OCI-LY3 (cell line): ENCODE data around the gene PATJ.
"Not testable (repeated sequence)": the region's sequence is repeated elsewhere in the genome, so short reads cannot be mapped to it uniquely, and the experiment has no call there.

Source experiments
- H2AFZ ChIP-seq: fragments of 200-600, 300-600 bp; shearing (Covaris generic); 2 replicates; pipeline ENCODE4 v1.6.0; 2014; ENCODE audit warnings: antibody characterized with exemption, low read depth, low read length
- H3K27ac ChIP-seq: fragments of 200-600, 300-600 bp; sonication (generic); 2 replicates; pipeline ENCODE4 v1.5.1; 2014; ENCODE audit warnings: mild to moderate bottlenecking, low read length, moderate library complexity, mixed read lengths
- H3K27me3 ChIP-seq: fragments of 200-600, 300-600 bp; sonication (generic); 2 replicates; pipeline ENCODE4 v1.6.1; 2014; ENCODE audit warnings: low read depth, low read length, mixed read lengths
- H3K36me3 ChIP-seq: fragments of 200-600, 300-600 bp; sonication (generic); replicated peaks from 2 replicates; pipeline ENCODE3; 2014; ENCODE audit warnings: low read depth, low read length, mixed read lengths
- H3K4me1 ChIP-seq: fragments of 300-600, 200-600 bp; sonication (generic); 2 replicates; pipeline ENCODE4 v1.6.1; 2014; ENCODE audit warnings: low read length, mixed read lengths
- H3K4me2 ChIP-seq: fragments of 200-600, 300-600 bp; sonication (generic); 2 replicates; pipeline ENCODE4 v1.6.1; 2014; ENCODE audit warnings: low read length, mixed read lengths
- H3K4me3 ChIP-seq: fragments of 300-600, 200-600 bp; sonication (generic); 2 replicates; pipeline ENCODE4 v1.5.1; 2014; ENCODE audit warnings: antibody characterized with exemption, mild to moderate bottlenecking, low read length, moderate library complexity
- H3K79me2 ChIP-seq: fragments of 300-600, 200-600 bp; shearing (Covaris generic); 2 replicates; pipeline ENCODE4 v1.6.1; 2014; ENCODE audit warnings: mild to moderate bottlenecking, low read length, mixed read lengths
- H3K9ac ChIP-seq: fragments of 300-600, 200-600 bp; shearing (Covaris generic); 2 replicates; pipeline ENCODE4 v1.6.0; 2014; ENCODE audit warnings: mild to moderate bottlenecking, low read length, moderate library complexity
- H3K9me3 ChIP-seq: fragments of 200-600, 300-600 bp; shearing (Covaris generic); 2 replicates; pipeline ENCODE4 v1.6.1; 2014; ENCODE audit warnings: low read length, mixed read lengths; ENCODE audit not compliant: insufficient read depth
- H4K20me1 ChIP-seq: fragments of 200-600, 300-600 bp; sonication (generic); 2 replicates; pipeline ENCODE4 v1.6.1; 2016; ENCODE audit warnings: low read length, mixed read lengths; ENCODE audit not compliant: insufficient read depth
- EZH2phosphoT487 ChIP-seq: fragments of 200-600 bp; shearing (Covaris generic); IDR thresholded peaks from 2 replicates; pipeline ENCODE4 v1.6.1; 2018; ENCODE audit warnings: antibody characterized with exemption, mixed run types, low read depth
- TF ChIP-seq, protein P1 (sequence below): fragments of 200-600, 300-600 bp; sonication (generic); IDR thresholded peaks from 2 replicates; pipeline ENCODE4 v1.5.1; 2014; ENCODE audit warnings: antibody characterized with exemption, low read length, low read depth

PATJ gene

DNA sequence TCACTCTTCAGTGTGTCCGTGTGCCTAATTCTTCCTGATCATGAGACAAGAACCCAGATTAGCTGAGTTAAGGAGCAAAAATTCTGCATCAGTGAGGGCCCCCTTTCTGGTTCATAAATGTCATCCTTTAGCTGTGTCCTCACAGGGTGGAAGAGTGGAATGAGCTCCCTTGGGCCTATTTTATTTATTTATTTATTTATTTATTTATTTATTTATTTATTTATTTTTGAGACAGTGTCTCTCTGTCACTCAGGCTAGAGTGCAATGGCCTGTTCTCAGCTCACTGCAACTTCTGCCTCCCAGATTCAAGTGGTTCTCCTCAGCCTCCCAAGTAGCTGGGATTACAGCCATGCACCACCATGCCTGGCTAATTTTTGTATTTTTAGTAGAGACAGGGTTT lies 131.7 kb downstream of the PATJ start:
- no peak for TF ChIP-seq EZH2phosphoT487
- TF ChIP-seq, protein P1, sequence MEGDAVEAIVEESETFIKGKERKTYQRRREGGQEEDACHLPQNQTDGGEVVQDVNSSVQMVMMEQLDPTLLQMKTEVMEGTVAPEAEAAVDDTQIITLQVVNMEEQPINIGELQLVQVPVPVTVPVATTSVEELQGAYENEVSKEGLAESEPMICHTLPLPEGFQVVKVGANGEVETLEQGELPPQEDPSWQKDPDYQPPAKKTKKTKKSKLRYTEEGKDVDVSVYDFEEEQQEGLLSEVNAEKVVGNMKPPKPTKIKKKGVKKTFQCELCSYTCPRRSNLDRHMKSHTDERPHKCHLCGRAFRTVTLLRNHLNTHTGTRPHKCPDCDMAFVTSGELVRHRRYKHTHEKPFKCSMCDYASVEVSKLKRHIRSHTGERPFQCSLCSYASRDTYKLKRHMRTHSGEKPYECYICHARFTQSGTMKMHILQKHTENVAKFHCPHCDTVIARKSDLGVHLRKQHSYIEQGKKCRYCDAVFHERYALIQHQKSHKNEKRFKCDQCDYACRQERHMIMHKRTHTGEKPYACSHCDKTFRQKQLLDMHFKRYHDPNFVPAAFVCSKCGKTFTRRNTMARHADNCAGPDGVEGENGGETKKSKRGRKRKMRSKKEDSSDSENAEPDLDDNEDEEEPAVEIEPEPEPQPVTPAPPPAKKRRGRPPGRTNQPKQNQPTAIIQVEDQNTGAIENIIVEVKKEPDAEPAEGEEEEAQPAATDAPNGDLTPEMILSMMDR = no peak
- no peaks in the 10 kb centered on the region for H3K9me3 ChIP-seq
- H3K27ac ChIP-seq = no peak overlapping the region
- H3K4me2 ChIP-seq = no peak overlapping the region
- no peaks in the 10 kb centered on the region for H4K20me1 ChIP-seq
- H3K9ac ChIP-seq = no peak overlapping the region
- H2AFZ ChIP-seq = no peak overlapping the region
- no peaks in the 10 kb centered on the region for H3K79me2 ChIP-seq
- no peaks in the 10 kb centered on the region for H3K4me1 ChIP-seq
- H3K36me3 ChIP-seq = no peaks in the 10 kb centered on the region
- H3K27me3 ChIP-seq = no peaks in the 10 kb centered on the region
- no peak overlapping the region for H3K4me3 ChIP-seq

DNA sequence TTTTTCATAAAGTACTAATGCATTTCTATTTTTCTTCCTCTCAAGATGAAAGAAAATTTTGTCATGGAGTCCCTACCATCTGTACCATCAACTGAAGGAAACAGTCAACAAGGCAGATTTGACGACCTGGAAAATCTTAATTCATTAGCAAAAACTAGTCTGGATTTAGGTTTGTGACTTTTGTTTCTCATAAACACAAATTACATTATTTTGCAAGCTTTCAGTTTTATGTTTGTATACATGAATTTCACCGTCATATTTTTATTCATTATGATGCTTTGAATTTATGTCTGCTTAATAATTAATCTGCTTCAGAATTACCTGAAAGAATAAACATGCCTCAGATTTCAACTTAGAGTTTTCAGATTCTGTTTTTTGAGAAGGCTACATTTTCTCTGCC lies 132.9 kb downstream of the PATJ start:
- Histone ChIP-seq H3K9ac (no peak overlapping the region), H3K36me3 (no peaks in the 10 kb centered on the region), H3K4me1 (no peaks in the 10 kb centered on the region), H4K20me1 (no peaks in the 10 kb centered on the region), H3K79me2 (no peaks in the 10 kb centered on the region), H3K27ac (no peak overlapping the region), H3K27me3 (no peaks in the 10 kb centered on the region), H3K4me3 (no peak overlapping the region), H2AFZ (no peak overlapping the region), H3K4me2 (no peak overlapping the region), H3K9me3 (no peaks in the 10 kb centered on the region)
- TF ChIP-seq, protein P1 = no peak
- TF ChIP-seq EZH2phosphoT487 = no peak

- not testable (repeated sequence) for H3K9ac ChIP-seq, H3K4me1 ChIP-seq, H3K27me3 ChIP-seq, H2AFZ ChIP-seq, H3K9me3 ChIP-seq, H3K27ac ChIP-seq, H3K79me2 ChIP-seq, H3K4me3 ChIP-seq, H4K20me1 ChIP-seq, H3K4me2 ChIP-seq, H3K36me3 ChIP-seq
These were observed 137.7 kb downstream of the PATJ start for GRCh38 chr1:61879887-61880474.

GRCh38 chr1:61887076-61887867 lies 145.0 kb downstream of the PATJ start:
- TF ChIP-seq EZH2phosphoT487 = no peak
- TF ChIP-seq, protein P1 = no peak

More at GRCh38 chr1:61887076-61887867, 145.0 kb downstream of the PATJ start:
- no peaks in the 10 kb centered on the region for H3K4me1 ChIP-seq
- H3K27me3 ChIP-seq = no peaks in the 10 kb centered on the region
- no peaks in the 10 kb centered on the region for H3K36me3 ChIP-seq
- no peak overlapping the region for H2AFZ ChIP-seq
- H4K20me1 ChIP-seq = no peaks in the 10 kb centered on the region
- H3K9me3 ChIP-seq = no peaks in the 10 kb centered on the region
- H3K79me2 ChIP-seq = no peaks in the 10 kb centered on the region
- H3K4me2 ChIP-seq = no peak overlapping the region
- no peak overlapping the region for H3K9ac ChIP-seq
- H3K27ac ChIP-seq = no peak overlapping the region
- H3K4me3 ChIP-seq = no peak overlapping the region
